Regular cardiac myocyte (primary cell): ENCODE results near the gene DNAAF9. TPM values are rescaled to one million over a fixed set of nuclear protein-coding genes. Genes with fewer than 3 reads are reported as not detected.

Source experiments
- total RNA-seq: library from RNA; depleted of rRNA; stranded (reverse); fragments of >200 nt; gene quantifications from 2 replicates; pipeline ENCODE4 v1.2.3, GENCODE V29; 2014

The DNAAF9 gene
- 8.8 and 11.6 TPM in 2 replicates for total RNA-seq

DNA sequence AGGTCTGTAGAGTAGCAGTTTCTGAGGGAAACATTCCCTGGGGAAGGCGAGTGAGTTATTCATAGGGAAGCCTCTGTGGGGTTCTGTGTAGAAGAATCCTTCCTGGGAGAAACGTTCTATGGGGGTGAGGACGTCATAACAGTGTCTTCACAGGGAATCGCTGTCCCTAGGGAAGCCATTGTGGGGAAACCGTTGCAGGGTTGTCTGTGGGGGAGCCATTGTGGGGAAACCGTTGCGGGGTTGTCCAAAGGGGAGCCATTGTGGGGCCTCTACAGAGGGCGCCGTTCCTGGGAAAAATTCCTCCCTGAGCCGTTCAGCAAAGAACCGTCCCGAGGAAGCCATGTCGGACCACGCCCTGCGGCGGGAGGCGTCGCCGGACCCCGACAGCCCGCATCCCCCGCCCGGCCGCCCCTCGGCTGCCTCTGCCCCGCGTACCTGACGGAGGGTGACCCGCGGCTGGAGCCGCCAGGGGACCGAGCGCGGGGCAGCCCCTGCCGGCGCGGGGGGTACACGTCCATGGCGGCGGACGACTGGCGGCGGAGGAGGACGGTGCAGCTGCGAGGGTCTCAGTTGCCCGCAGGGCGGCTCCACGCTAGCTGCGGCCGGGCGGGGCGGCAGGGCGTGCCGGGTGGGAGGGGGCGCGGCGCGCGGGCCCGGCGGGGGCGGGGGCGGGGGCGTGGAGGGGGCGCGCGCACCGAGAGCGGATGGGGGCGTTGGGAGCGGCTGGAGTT, at the start of gene DNAAF9:
DNAAF9 (minus strand) TSS at position 630 of the 731 bp plus-strand sequence; CDS start at position 518, 112 bp downstream.

Other genes with a start within 250 kb of the DNAAF9 start
- 9.0 and 15.7 TPM in 2 replicates for gene FASTKD5, start 247.8 kb downstream of the DNAAF9 start, total RNA-seq
- gene UBOX5, start 247.8 kb downstream of the DNAAF9 start, total RNA-seq = 2.5 TPM in 2 replicates
- gene LZTS3, start 234.1 kb downstream of the DNAAF9 start, total RNA-seq = 3.8 and 8.2 TPM in 2 replicates
- gene DDRGK1, start 203.0 kb downstream of the DNAAF9 start, total RNA-seq = 34.7 and 41.2 TPM in 2 replicates
- gene ITPA, start 198.2 kb downstream of the DNAAF9 start, total RNA-seq = 21.4 and 53.7 TPM in 2 replicates
- gene SLC4A11, start 168.5 kb downstream of the DNAAF9 start, total RNA-seq = 0.38 and 0.85 TPM in 2 replicates
- gene ATRN, start 63.3 kb upstream of the DNAAF9 start, total RNA-seq = 30.7 and 49.0 TPM in 2 replicates